ENCODE results near the gene ADAD2. TPM values are rescaled to one million over a fixed set of nuclear protein-coding genes. Genes with fewer than 3 reads are reported as not detected.

The ADAD2 gene
- total RNA-seq, 3 donors from 2014 or later (not counting 1 experiment from before 2014, with no cell fraction given): not detected

DNA sequence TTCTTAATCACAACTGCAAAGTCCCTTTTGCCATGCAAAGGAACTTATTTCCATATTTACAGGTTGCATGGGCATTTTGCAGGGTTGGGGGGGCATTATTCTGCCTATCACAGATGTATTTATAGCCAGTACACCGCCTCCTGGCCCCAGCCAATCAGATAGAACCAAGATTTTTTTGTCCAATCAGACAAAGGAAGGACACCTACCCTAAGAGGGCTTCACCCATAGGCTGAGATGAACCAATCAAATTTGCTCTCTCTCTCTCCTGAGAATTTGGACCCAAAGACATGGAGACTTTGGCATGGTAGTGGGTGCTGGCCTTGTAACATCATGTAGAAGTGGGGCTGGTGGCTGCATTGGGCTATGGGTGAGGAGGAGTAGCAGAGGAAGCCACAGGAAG lies 52.8 kb downstream of the ADAD2 start:
- 73% methylated on average over 1 of the region's 1 CpG for WGBS (ENCODE audit: insufficient coverage)
- no peaks in the 10 kb centered on the region for H3K4me1 Mint-ChIP-seq
- H3K36me3 Mint-ChIP-seq: no peaks in the 10 kb centered on the region
- H3K4me1 ChIP-seq (ENCODE audit: control insufficient read depth, insufficient read depth, low read length): no peaks in the 10 kb centered on the region
- no peak overlapping the region for H3K4me3 Mint-ChIP-seq
- intact Hi-C loops (cut with micrococcal nuclease): no loop called here
- H3K9me3 Mint-ChIP-seq: no peaks in the 10 kb centered on the region
- DNase-seq (no peak), ATAC-seq (no peak)
- no peak for TF ChIP-seq CTCF (IDR thresholded peaks at IDR 0.05)
- no peaks in the 10 kb centered on the region for H3K27me3 ChIP-seq (ENCODE audit: control insufficient read depth, insufficient read depth, low read length)
- peaks cover 25 to 28% of the 10 kb centered on the region in 2 donors for H3K27me3 Mint-ChIP-seq (ENCODE audit: low read depth in 2 of 2)
- no peak overlapping the region for H3K27ac Mint-ChIP-seq
- no peaks in the 10 kb centered on the region for H3K36me3 ChIP-seq (ENCODE audit: control insufficient read depth, insufficient read depth, low read length)
- no peak overlapping the region for H3K4me3 ChIP-seq (ENCODE audit: low read length)
- H3K27ac ChIP-seq (ENCODE audit: low read length): no peak overlapping the region
- no peaks in the 10 kb centered on the region for H3K9me3 ChIP-seq (ENCODE audit: control insufficient read depth, insufficient read depth, low read length)

DNA sequence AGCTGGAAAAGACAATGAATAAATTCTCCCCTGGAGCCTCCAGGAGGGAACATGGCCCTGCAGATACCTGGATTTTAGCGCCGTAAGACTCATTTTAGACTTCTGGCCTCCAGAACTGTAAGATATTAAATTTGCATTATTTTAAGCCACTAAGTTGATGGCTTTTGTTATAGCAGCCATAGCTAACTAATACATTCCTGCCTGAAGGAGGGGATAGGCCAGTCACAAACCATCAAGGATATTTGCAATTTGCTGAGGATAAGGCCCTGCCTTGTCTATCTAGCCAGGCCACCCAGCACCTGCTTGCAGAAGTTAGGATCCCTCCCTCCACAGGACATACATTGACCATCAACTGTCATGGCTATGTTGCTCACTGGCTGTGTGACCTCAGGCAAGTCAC lies 53.8 kb downstream of the ADAD2 start:
- DNase-seq: no peak
- WGBS (ENCODE audit: insufficient coverage): 100% methylated on average over 2 of the region's 2 CpGs
- Mint-ChIP-seq H3K27me3 (ENCODE audit: low read depth in 2 of 2) (peaks cover 19 to 27% of the 10 kb centered on the region in 2 donors), H3K9me3 (no peaks in the 10 kb centered on the region), H3K4me3 (no peak overlapping the region), H3K4me1 (no peaks in the 10 kb centered on the region), H3K36me3 (no peaks in the 10 kb centered on the region), H3K27ac (no peak overlapping the region)
- no peak for TF ChIP-seq CTCF (IDR thresholded peaks at IDR 0.05)
- no peak for ATAC-seq
- Histone ChIP-seq H3K4me1 (ENCODE audit: control insufficient read depth, insufficient read depth, low read length) (no peaks in the 10 kb centered on the region), H3K9me3 (ENCODE audit: control insufficient read depth, insufficient read depth, low read length) (no peaks in the 10 kb centered on the region), H3K36me3 (ENCODE audit: control insufficient read depth, insufficient read depth, low read length) (no peaks in the 10 kb centered on the region), H3K27ac (ENCODE audit: low read length) (no peak overlapping the region), H3K27me3 (ENCODE audit: control insufficient read depth, insufficient read depth, low read length) (no peaks in the 10 kb centered on the region), H3K4me3 (ENCODE audit: low read length) (no peak overlapping the region)
- intact Hi-C loops (cut with micrococcal nuclease): no loop called here

GRCh38 chr16:84245956-84246678 lies 55.2 kb downstream of the ADAD2 start:
- ATAC-seq (no peak), DNase-seq (no peak)
- no peaks in the 10 kb centered on the region for H3K4me1 ChIP-seq (ENCODE audit: control insufficient read depth, insufficient read depth, low read length)
- no peaks in the 10 kb centered on the region for H3K27me3 ChIP-seq (ENCODE audit: control insufficient read depth, insufficient read depth, low read length)
- no peaks in the 10 kb centered on the region for H3K9me3 ChIP-seq (ENCODE audit: control insufficient read depth, insufficient read depth, low read length)
- no peak overlapping the region for H3K27ac Mint-ChIP-seq
- no peaks in the 10 kb centered on the region for H3K36me3 Mint-ChIP-seq
- H3K4me3 Mint-ChIP-seq: no peak overlapping the region
- TF ChIP-seq CTCF (IDR thresholded peaks at IDR 0.05): no peak
- no peak overlapping the region for H3K4me3 ChIP-seq (ENCODE audit: low read length)
- peaks cover 13 to 31% of the 10 kb centered on the region in 2 donors for H3K27me3 Mint-ChIP-seq (ENCODE audit: low read depth in 2 of 2)
- intact Hi-C loops (cut with micrococcal nuclease): no loop called here
- no peaks in the 10 kb centered on the region for H3K36me3 ChIP-seq (ENCODE audit: control insufficient read depth, insufficient read depth, low read length)
- no peaks in the 10 kb centered on the region for H3K9me3 Mint-ChIP-seq
- no peak overlapping the region for H3K27ac ChIP-seq (ENCODE audit: low read length)
- H3K4me1 Mint-ChIP-seq: no peaks in the 10 kb centered on the region
- 90% methylated on average over 10 of the region's 10 CpGs for WGBS (ENCODE audit: insufficient coverage)

DNA sequence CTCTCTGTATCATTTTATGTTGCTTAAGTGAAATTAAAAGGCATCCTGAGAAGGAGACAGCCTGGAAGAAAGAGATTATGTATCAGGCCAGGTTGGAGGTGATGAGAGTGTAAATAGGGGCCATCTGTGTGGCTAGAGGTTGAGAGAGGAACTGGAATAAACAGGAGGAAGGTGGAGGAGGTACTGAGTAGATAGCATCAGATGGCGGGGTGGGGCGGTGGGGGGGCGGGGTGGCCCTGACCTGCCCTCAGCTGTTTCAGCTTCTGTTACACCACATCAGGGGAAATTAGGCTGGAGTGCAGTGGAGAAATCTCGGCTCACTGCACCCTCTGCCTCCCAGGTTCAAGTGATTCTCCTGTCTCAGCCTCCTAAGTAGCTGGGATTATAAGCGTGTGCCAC lies 55.7 kb downstream of the ADAD2 start:
- intact Hi-C loops (cut with micrococcal nuclease): no loop called here
- Histone ChIP-seq H3K4me1 (ENCODE audit: control insufficient read depth, insufficient read depth, low read length) (no peaks in the 10 kb centered on the region), H3K4me3 (ENCODE audit: low read length) (no peak overlapping the region), H3K36me3 (ENCODE audit: control insufficient read depth, insufficient read depth, low read length) (no peaks in the 10 kb centered on the region), H3K9me3 (ENCODE audit: control insufficient read depth, insufficient read depth, low read length) (no peaks in the 10 kb centered on the region), H3K27ac (ENCODE audit: low read length) (no peak overlapping the region), H3K27me3 (ENCODE audit: control insufficient read depth, insufficient read depth, low read length) (no peaks in the 10 kb centered on the region)
- H3K27me3 Mint-ChIP-seq (ENCODE audit: low read depth in 2 of 2): peaks cover 18 to 32% of the 10 kb centered on the region in 2 donors
- DNase-seq: no peak
- WGBS (ENCODE audit: insufficient coverage): 75% methylated on average over 4 of the region's 5 CpGs
- H3K4me3 Mint-ChIP-seq: no peak overlapping the region
- H3K9me3 Mint-ChIP-seq: no peaks in the 10 kb centered on the region
- no peaks in the 10 kb centered on the region for H3K36me3 Mint-ChIP-seq
- no peak for TF ChIP-seq CTCF (IDR thresholded peaks at IDR 0.05)
- no peaks in the 10 kb centered on the region for H3K4me1 Mint-ChIP-seq
- ATAC-seq: no peak
- no peak overlapping the region for H3K27ac Mint-ChIP-seq

Data from natural killer cell (primary cell).